GM21390 (cell line): ENCODE results near the gene PKP4.
"Not testable (repeated sequence)": the region's sequence is repeated elsewhere in the genome, so short reads cannot be mapped to it uniquely, and the experiment has no call there.

Experiments used
- ATAC-seq: cut with Tn5 transposase; IDR thresholded peaks from one replicate; pipeline ENCODE4 v1.9.1; 2021; ENCODE audit not compliant: unreplicated experiment

PKP4 gene

DNA sequence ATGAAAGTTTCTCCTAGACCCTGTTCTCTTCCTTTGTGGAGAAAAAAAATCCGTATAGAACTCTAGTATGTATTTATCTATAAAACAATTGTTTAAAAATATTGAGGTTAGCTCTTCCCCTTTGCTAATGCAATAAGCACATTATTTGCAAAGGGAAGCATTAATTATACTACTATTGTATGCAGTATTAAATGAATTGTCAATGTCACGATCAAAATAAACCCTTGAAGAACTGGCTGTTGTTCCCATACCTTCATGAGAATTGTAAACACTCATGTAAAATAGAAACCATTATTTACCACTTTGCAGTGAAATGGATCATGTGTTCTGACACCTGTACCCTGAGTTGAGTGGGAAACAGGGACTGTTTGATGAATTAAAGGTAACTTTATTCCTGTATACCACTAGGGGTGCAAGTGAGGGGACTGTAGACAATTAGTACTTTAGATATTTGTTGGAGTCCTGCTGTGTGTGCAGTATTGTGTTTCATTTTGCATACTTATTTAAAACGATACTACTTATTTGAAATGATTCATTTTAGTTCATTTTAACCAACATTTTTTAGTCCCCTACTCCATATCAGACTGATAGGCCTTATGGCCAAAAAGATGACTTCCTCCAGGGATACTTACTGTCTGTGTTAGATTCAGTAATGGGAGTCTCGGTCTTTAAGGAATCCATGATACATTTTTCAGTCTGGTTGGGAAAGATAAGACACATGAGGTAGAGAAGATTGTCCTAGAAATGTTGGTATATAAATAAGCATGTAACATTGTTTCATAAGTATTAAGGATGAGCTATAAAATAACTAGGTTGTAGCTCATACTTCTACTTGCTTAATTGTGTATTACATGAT, 7.9 kb downstream of the PKP4 start:
- ATAC-seq = peak; percentile 56

DNA sequence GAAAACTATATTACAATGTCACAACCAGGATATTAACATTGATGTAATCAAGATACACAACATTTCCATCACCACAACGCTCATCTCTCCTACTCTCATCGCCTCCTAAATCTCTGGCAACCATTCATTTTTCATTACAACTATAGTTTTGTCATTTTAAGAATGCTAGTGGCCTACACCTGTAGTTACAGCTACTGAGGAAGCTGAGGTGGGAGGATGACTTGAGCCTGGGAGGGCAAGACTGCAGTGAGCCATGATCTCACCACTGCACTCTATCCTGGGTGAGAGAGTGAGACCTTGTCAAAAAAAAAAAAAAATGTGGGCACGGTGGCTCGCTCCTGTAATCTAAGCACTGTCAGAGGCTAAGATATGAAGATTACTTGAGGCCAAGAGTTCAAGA, 10.5 kb downstream of the PKP4 start:
- ATAC-seq = no peak

DNA sequence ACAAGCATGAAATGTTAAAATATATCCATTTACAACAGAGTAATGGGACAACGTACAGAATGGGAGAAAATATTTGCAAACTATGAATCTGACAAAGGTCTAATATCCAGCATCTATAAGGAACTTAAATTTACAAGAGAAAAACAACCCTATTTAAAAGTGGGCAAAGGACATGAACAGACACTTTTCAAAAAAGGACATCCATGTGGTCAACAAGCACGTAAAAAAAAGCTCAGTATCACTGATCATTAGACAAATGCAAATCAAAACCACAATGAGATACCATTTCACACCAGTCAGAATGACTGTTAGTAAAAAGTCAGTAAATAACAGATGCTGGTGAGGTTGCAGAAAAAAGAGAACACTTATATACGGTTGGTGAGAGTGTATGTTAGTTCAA, 16.1 kb downstream of the PKP4 start:
- ATAC-seq = not testable (repeated sequence)

DNA sequence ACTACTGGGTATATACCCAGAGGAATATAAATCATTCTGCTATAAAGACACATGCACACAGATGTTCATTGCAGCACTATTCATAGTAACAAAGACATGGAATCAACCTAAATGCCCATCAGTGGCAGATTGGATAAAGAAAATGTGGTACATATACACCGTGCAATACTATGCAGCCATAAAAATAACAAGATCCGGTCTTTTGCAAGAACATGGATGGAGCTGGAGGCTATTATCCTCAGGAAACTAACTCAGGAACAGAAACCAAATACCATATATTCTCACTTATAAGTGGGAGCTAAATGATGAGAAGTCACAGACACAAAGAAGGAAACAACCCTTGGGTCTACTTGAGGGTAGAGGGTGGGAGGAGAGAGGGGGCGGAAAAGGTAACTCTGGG, 16.5 kb downstream of the PKP4 start:
- not testable (repeated sequence) for ATAC-seq

DNA sequence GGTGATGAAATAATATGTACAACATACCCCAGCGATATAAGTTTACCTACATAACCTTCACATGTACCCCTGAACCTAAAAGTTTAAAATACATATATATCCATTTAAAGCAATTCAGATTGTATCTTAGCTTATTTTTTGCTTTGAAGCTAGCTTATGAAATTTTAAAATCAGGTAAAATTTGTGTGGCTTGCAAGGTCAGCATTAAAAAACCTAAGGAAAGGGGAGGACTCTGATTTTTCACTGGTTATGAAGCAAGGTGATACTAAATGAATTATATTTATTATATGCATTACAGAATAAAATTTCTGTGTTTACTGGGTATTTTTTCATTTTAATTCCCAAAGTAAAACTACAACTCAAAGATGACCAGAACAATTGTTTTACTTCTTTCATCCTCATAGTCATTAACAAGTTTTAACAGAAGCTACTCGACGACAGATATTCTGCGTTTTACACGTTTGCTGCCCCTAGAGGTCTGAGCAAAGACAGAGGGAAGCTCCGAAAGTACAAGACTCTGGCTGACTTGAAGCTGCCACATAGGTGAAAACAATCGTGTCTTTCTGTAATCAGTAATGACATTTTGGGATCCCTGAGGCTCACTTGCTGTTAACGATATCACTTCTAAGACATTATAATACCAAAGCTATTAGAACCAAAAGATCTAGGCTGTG, 17.1 kb downstream of the PKP4 start:
- no peak for ATAC-seq

DNA sequence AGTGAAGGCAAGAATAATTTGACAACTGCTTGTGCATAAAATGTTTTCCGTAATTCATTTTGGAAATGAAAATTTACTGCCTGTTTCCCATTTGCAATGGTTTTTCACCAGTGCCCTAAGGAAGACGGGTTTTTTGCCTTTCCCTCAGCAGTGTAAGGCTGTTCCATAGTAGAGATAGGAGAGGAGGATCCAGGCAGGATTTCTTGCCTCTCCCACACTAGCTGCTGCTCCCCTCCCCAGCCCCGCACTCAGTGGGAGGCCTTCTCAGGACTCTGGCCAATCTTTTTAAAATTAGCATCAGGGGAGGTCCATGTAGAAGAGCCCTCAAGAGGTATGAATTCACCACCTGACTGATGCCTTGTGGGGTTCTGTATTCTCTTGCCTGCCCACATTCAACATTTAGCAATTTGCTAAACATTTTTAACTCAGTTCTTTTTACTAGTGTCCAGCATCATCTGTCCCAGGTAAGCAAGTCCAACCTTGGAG, 17.8 kb downstream of the PKP4 start:
- not testable (repeated sequence) for ATAC-seq

DNA sequence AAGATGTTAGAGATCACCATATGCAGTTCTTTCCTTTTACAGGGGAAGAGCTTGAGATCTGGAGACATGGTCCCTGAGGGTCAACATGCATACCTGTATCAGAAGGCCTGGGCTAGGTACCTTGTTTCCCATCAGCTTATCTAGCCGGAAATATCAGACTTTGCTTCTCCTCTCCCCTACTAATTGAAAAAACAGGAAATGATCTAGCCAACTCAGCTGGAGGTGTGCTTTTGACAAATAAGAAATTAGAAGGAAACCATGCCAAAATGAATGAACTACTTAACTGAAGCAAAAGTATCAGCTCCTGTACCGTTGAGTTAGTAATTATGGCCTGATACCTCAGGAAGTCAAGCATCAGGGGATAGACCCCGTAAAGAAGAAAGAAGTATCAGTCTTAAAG, 20.4 kb downstream of the PKP4 start:
- no peak for ATAC-seq

DNA sequence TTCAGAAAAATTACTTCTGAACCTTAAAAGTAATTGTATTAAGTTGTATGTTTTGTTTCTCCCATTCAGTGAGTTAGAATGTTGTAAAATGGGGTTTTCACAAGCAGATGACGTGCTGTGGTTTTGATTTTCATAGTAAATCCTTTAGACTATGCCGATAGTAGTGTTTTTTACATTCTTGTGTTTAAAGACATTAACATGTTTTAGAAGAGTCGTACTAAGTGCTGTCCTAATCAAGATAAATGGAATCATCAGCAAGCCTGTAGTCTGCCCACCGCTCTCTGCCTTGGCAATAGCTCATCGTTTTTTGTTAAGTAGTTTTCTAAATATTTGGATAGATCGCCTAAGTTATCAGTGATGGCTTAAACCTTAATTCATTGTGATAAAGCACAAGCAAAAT, 21.5 kb downstream of the PKP4 start:
- no peak for ATAC-seq

DNA sequence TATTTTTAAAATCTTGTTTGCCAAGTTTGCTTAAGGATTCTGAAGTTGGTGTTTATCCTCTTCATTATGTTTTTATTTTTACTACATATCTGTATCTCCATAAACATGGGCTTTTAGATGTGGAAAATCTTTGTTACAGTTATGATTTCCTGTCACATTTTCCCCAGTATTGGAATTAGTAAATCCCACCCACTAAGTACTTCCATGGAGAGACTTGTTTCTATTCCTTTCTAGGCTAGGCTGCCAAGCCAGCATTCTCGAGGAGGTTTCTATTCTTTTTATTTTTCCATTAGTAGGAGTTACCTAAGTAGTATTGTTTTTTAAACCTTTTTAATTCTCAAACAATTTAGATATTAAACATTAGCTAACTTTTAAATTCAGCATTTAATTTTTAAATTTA, 22.1 kb downstream of the PKP4 start:
- no peak for ATAC-seq

DNA sequence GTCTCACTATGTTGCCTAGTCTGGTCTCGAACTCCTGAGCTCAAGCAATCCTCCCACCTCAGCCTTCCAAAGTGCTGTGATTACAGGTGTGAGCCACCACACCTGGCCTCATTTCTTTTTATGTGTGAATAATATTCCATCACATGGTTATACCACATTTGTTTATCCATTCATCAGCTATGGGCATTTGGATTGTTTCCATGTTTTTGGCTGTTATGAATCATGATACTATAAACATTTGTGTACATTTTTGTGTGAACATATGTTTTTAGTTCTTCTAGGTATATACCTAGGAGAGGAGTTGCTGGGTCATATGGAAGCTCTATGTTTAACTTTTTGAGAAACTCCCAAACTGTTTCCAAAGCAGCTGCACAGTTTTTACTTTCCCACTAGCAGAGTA, 24.4 kb downstream of the PKP4 start:
- ATAC-seq = no peak

DNA sequence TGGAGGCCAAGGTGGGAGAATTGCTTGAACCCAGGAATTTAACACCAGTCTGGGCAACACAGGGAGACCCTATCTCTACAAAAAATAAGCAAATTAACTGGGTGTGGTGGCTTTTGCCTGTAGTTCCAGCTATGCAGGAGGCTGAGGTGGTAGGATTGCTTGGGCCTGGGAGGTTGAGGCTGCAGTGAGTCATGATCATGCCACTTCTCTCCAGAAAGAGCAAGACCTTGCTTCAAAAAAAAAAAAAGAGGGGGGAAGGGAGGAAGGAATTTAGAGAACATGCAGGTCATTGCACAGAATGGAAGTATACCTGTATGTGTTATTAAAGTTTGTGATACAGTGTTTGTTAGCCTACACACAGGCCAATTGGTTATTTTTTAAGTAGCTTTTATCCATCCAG, 25.8 kb downstream of the PKP4 start:
- no peak for ATAC-seq

DNA sequence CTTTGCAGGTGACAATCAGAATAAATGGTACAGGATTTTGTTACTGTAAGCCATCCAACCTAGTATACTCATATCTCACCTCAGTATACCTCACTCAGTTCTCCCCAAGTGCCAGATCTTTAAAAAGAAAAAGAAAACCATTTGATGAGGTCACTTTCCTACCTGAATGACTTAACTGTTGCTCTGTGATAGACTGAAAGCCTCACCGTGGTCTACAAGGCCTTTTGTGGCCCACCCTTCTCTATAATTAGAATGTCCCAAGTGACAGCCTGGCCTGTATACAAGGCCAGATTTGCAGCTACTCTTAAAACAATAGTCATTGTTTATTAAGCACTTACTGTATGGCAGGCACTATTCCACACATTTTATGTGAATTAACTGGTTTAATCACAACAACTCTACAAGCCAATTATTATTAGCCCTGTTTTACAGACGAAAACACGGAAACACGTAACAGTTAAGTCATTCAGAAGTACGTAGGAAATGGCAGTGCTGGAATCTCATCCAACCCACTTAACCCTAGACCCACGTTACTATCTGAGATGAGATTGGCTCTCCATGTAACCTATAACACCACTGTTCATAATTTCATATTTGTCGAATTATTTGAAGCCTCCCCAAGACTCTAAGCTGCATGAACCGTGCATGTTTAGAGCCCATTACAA, 28.3 kb downstream of the PKP4 start:
- ATAC-seq = peak; percentile 57

DNA sequence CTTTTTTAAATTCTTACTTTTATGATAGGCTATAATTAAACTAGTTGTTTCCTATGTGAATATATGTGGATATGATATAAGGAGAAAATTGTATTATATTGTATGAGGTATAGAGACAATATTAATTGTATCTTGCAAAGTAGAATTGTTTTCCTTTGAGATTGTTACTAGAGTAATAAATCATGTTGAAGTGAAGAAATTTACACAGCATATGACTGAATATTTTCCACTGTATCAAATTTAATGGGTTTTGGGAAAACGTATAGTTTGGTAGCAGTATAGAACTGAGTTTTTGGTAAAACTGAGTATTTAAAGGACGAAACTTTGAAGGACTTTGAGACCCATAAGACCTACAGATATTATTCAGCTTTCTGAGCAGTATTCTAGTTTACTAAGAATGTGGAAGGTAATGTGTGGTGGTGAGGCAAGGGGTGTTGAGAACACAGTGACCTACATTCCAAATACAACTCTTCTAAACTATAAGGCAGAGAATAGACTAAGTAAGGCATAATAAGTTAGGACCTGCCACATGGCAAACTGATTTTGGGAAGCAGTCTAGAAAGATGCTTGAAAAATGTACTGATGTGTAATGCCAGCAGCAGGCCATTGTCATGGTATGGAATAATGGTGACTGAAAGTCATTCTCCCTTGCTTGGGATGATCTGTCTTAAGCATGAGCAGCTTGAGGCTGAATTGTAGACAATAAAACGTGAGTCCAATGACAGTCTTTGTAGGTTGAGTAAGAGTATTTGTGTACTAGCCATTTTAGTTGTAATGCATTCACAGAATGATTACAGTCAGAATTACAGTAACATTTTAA, 29.6 kb downstream of the PKP4 start:
- ATAC-seq = no peak

DNA sequence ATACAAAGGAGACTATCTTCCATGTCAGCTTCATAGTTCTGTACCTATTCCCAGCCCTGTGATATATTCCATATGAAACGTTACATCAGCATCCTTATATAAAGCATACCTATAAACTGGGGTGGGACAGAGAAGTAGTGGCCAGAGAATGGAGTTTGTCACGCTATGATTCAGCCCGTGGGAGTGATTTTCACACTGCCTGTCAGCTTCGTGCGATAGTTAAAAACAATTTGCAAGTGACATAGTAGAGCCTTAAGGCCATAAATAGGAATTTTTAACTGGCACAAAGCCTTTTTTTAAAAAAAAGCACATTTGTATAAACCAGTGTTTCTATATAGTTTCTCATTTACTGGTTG, 30.2 kb downstream of the PKP4 start:
- no peak for ATAC-seq

DNA sequence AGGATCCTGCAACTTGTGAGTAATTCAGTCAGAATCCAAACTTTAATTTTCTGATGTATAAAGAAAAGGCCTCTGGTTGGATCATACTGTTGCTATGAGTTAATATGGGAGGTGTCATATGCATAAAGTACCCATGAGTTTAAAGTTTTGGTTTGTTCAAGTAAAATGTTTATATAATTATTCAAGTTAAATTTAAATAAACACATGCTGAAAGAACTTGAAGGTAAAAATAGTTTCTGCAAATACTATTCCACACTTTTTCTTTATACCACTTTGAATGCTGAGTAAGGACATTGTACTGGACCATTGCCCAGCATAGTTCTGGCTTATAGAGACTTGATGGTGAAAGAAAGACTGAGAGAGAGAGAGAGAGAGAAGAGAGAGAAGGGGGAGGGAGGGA, 30.7 kb downstream of the PKP4 start:
- no peak for ATAC-seq

DNA sequence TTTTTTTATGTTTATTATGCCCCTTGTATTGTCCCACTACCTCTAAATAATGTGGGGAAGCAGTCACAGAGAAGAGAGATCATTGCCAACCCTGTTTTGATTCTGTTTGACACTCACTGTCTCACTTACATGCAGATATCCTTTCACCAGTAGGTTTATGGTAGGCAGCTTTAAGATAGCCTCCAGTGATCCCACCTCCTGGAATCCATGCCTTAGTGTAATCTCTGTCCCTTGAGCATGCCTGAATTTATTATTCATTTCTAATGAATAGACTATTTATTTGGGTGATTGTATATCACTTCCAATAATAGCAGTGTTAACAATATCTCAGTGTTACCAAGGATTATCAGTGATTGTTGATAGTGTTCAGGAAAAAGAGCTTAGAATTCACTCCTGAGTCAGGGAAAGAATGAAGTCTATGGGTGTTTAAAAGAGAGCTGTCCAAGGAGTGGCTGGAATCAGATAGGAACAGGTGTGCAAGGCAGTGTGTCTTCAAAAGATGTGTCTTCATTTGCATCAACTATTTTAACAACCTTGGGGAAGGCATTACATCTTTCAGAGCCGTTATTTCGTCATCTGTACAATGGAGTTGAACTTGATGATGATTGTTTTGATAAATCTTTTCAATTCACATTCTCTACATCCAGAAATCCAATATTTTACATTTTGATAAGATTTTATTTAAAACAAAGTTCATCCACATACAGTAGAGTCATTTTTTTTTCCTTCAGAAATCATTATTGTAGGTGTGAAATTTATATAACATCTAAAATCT, 31.9 kb downstream of the PKP4 start:
- no peak for ATAC-seq

DNA sequence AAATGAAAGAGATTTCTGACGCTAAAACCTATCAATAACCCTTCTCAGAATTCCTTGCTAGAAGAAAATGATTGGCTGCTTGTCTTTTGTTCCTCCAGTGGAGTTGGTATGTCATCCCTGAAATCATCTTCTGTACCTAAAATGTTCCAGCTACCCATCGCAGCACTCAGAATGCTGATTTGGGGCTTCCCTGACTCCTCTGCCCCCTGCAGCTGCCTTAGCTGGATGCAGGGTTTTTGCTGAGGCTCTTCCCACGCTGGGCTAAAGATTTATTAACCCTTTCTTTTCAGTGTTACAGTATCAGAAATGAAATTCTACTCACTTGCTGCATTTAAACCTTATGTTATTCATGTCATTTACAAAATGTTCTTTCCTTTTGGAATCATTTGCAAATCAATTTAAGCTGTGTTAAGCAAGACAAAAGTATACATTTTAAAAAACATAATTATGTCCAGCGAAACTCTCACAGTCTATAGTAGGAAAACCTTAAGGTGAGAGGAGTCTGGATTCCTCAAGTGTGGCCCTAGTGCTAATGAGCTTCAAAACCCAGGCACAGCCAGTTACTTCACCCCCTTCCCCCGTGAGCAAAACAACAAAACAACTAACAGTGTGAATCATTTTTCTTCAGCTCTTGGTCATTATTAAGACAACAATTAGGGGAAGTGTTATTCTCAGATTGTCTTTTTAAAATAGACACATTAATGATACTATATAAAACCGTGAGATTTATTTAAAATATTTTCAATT, 32.8 kb downstream of the PKP4 start:
- ATAC-seq = no peak

DNA sequence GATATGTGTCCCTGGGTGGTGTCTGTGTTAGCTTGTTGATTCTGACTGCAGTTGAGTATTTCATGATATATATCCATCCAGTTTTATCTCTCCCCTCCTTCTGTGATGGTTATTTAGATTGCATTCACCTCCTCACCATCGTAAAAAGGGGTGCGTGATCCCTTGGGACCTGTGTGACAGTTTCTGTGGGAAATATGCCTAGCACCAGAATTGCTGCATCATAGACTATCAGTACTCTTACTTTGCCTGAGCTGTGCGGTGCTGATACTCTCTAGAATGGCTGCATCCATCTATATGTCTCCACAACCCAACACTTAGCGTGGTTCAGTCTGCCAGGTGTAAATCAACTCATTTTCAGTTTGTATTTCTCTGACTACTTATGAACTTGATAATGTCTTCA, 34.3 kb downstream of the PKP4 start:
- ATAC-seq = no peak

DNA sequence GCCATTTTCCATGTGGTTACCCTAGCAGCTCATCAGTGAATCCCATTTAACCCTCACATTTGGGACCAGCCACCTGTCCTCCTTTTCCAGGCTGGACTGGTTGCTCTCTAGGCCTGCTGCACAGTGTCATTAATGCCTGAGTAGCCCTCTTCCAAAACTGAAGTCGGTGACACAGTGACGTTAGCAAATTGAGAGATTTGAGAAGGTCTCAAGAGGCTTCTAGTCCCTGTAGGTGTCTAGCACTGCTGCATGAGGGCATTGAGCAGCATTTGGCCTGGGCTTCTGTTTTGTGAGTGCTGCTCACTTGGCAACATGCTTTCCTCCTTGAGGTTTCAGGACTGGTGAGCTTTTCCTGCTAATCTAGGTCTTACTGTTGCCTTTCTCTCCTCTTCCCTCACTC, 36.7 kb downstream of the PKP4 start:
- ATAC-seq = no peak

DNA sequence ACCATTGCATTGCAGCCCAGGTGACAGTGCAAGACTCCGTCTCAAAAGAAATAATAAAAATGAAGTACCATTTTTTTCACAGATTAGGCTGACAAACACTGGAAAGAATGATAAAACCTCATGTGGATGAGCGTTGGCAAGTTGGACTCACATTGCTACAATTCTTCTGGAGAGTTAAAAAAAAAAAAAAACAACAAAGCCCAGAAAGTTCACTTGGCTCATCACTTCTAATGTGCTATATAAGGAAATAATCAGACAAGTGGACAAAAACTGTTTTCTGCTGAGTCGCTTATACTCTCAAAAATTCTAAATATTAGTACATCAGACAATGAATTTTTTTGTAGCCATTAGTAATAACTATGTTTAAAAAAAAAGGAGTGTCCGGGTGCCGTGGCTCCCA, 38.4 kb downstream of the PKP4 start:
- no peak for ATAC-seq
